ENCODE measurements around the gene SPOCK1. TPM values are rescaled to one million over a fixed set of nuclear protein-coding genes. Genes with fewer than 3 reads are reported as not detected.

The SPOCK1 gene
- polyA plus RNA-seq, 4 donors = 8.9 to 11.3 (median 9.8) TPM

DNA sequence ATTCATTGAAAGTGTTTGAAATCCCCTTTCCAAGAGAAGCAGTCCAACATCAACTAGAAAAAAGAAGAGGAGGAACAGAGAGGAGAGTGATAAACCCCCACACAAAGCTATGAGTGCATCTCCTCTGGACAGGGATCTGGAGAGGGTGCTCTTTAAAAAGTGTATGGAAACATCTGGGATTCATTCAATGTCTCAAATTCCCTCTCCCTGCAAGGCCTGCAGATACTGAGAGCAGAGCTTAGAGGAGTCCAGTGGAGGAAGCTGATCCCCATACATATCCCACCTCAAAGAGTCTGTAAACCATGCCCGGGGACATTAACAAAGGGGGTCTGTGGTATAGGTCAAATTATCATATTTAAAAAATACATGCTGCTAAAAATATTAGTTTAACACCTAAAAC, 2.2 kb downstream of the SPOCK1 start:
- no peak for DNase-seq (ENCODE audit: low read depth in 4 of 4, low spot score in 3 of 4)

DNA sequence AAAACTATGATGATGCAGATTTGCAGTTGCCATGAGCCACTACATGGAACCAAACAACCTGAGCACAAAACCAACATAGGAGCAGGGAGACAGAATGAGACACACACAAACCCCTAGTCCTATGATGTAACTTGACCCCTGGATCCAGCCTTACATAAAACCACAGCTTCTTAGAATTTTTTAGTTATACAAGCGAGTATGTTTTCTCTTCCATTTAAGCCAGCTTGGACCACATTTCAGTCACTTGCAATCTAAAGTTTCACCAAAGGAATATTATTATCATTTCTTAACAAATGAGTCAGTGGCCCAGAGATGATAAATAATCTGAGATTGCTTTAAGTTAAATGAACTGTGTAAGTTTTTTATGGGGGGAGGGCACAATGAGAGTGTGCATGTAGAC, 6.8 kb downstream of the SPOCK1 start:
- no peak for DNase-seq (ENCODE audit: low read depth in 4 of 4, low spot score in 3 of 4)

- DNase-seq (ENCODE audit: low read depth in 4 of 4, low spot score in 3 of 4) = no peak
Measured at GRCh38 chr5:137491121-137491520, 8.0 kb downstream of the SPOCK1 start.

GRCh38 chr5:137490591-137490990, 8.5 kb downstream of the SPOCK1 start:
- no peak for DNase-seq (ENCODE audit: low read depth in 4 of 4, low spot score in 3 of 4)

DNA sequence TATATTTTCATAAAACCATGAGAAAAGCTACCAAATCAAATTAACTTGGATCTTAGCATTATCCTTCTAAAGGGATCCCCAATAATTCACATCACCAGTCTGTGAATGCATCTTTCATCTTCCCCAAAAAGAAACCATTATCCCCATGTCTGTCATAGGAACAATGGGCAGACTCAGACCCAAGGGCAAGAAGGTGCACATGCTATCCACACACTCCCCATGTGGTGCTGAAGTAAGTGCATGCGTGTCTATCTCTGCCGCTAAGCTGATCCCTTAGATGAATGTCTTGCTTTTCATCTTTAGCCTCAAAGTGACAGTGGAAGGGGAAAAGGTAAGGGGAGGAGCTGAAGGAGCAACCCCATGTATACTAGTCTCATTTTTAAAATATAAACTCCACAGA, 10.2 kb downstream of the SPOCK1 start:
- DNase-seq (ENCODE audit: low read depth in 4 of 4, low spot score in 3 of 4) = no peak

DNA sequence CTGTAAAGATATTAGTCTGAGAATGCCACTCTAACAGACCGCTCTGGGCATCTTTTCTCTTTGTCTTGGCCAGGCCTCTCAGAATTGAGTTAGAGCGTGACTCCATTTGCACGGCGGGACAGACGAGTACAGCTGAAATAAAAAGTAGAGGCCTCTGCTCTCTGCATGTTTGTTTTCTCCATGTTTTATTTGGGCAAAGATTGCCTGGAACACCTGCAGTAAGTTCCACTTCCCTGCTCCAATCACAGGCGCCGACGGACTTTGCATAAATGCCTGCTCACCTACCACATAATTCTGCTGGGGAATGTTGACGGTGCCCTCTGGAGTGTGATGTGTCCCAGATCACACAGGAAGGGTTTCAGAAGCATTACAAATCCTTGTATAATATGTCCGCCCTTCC, 10.6 kb downstream of the SPOCK1 start:
- DNase-seq (ENCODE audit: low read depth in 4 of 4, low spot score in 3 of 4) = no peak

DNA sequence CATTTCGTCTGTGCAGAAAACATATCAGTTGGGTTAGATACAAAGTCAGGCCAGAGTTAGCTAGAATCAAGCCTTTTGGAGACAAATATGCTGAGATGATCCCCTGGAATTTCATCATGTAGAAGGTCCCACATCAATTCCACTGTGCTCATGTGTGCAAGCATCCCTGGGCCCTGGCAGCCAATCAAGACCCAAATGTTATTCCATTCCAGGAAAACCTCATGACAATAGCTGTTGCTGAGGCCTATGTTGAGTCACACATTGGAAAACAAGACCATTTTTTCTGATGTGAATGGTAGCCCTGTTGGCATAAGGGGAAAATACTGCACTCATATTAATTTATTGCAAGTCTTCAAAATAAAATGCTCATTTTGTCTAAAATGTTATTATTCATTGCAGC, 11.5 kb downstream of the SPOCK1 start:
- DNase-seq (ENCODE audit: low read depth in 4 of 4, low spot score in 3 of 4) = no peak

- DNase-seq (ENCODE audit: low read depth in 4 of 4, low spot score in 3 of 4) = no peak
Measured at GRCh38 chr5:137486707-137487106, 12.4 kb downstream of the SPOCK1 start.

DNA sequence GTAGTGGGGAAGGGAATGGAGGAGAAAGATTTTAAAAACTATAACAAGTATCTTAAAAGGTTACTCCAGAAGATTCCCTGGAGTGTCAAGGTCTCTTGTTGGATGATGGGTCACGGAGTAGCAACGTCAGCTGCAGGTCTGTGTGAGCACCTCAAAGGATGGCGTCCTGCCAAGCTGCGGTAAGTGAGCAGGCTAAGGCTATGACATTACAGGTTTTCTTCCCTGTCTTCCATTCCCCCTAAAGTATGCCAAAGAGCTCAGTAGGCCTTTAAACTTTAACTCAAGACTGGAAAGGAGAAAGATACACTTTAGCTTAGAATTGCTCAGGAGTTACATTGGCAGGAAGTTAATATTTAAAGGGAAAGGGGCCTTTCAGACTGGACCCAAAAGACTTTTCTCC, 17.5 kb downstream of the SPOCK1 start:
- no peak for DNase-seq (ENCODE audit: low read depth in 4 of 4, low spot score in 3 of 4)

DNA sequence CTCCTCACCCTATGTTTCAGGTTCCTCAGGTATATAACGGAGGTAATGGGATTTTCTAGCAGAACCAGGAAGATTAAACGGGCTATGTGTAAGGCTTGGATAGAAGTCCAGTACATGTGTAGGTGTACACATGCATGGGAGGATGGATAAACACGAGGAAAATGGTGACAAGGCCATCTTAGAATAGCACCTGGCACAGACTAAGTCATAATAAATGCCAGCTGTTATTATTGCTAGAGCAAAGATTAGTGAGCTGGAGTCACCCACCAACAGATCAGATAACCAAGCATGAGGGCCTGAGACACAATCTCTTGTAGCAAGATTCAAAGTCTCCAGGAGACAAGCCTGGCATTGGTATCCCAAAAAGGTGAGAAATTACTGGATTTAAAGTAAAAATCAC, 21.1 kb downstream of the SPOCK1 start:
- no peak for DNase-seq (ENCODE audit: low read depth in 4 of 4, low spot score in 3 of 4)

- DNase-seq (ENCODE audit: low read depth in 4 of 4, low spot score in 3 of 4) = no peak
Measured at GRCh38 chr5:137470921-137471220, 28.3 kb downstream of the SPOCK1 start.

- no peak for DNase-seq (ENCODE audit: low read depth in 4 of 4, low spot score in 3 of 4)
Measured at GRCh38 chr5:137470111-137470920, 28.8 kb downstream of the SPOCK1 start.

- DNase-seq (ENCODE audit: low read depth in 4 of 4, low spot score in 3 of 4) = no peak
Measured at GRCh38 chr5:137466889-137467288, 32.2 kb downstream of the SPOCK1 start.

DNA sequence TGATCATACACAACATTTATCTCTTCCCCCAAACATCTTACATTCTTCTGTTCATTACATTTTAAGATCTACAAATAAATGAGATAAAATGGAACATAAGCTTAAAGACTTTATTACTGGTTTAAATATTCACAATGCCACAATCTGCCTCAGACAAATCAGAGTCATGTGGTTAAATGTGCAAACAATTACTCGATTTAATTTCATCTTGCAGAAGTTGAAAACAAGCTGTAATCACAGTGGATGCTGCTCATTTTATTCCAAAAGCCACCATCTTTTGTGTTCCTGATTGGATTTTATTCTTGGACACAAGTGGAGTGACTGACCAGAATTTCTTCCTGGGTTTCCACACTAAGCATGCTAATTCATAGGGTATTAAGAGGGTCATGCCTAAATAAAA, 33.2 kb downstream of the SPOCK1 start:
- no peak for DNase-seq (ENCODE audit: low read depth in 4 of 4, low spot score in 3 of 4)

DNA sequence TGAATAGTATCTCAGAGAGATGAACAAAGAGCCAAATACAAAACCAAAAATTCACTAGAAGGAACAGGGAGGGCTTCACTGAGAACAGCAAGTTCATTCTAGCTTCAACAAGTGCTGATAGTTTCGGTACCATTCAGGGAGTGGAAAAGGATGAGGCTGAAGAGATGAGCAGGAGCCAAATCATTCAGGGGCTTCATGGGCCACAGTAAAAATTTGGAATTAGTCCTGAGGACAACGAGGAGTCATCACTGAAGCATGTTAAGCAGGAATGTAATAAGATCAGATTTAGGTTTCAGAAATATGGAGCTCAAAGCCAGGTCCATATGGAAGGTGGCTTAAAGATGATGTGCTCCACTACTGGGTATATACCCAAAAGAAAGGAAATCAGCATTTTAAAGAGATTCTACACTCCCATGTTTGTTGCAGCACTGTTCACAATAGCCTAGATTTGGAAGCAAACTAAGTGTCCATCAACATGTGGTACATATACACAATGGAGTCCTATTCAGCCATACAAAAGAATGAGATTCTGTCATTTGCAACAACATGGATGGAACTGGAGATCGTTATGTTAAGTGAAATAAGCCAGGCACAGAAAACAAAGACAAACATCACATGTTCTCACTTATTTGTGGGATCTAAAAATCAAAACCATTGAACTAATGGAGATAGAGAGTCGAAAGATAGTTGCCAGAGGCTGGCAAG, 36.2 kb downstream of the SPOCK1 start:
- DNase-seq (ENCODE audit: low read depth in 4 of 4, low spot score in 3 of 4) = no peak

GRCh38 chr5:137462265-137462590, 36.9 kb downstream of the SPOCK1 start:
- no peak for DNase-seq (ENCODE audit: low read depth in 4 of 4, low spot score in 3 of 4)

DNA sequence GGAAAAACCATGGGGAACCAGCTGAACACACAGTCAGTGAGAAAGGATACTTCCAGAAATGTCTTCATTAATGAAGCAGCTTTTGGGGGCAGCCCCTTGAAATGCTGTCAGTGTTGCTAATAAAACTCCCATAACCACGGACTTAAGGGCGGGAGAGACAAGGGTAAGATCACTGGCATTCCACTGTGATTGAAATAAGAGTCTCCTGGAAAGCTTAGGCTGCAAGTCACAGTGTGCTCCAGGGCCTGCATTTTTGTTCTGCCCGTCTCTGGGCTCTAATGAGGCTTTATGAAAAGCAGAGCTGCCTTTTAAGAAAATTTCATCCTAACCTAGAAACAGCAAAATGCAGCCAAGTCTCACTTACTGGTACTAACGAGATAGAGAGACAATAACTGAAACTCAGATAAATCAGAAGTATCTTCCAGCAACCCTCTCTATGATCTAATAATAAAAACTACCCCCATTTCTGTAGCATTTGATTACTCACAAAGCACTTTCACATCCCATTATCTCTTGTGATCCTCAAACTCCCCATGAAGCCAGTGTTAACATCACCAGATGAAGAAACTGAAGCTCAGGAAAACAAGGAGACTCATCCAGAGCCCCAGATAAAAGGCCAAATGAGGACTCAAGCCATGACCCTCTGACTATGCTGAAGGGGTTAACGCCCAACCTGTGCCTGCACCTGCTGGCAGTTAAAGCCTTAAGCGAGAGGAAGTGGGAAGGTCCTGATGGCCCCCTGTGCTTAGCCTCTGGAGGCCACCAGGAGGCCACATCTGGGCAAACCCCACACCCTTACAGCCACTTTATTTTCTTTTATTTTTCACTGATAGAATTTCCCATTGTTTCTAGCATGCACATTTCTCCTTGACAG, 37.5 kb downstream of the SPOCK1 start:
- DNase-seq (ENCODE audit: low read depth in 4 of 4, low spot score in 3 of 4) = no peak

DNA sequence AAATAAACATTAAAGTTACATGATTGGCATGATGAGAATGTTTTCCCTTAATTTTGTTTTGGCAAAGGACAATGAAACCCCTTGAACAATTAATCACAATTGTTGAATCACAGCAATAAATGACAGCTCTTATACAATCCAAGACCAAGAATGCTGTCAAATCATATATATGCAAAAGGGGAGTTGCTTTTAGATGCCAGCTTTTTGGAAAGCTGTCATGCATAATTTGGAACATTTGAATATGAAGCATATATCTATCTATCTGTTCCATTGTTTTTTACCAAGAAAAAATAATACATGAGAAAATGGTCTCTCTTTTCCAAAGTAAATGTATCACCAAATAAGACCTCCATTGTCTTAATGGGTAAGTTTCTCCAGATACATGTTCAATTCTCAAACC, 44.5 kb downstream of the SPOCK1 start:
- DNase-seq (ENCODE audit: low read depth in 4 of 4, low spot score in 3 of 4) = no peak

GRCh38 chr5:137453483-137454080, 45.5 kb downstream of the SPOCK1 start:
- DNase-seq (ENCODE audit: low read depth in 4 of 4, low spot score in 3 of 4) = peak; percentile 48 to 64 (median 56)

DNA sequence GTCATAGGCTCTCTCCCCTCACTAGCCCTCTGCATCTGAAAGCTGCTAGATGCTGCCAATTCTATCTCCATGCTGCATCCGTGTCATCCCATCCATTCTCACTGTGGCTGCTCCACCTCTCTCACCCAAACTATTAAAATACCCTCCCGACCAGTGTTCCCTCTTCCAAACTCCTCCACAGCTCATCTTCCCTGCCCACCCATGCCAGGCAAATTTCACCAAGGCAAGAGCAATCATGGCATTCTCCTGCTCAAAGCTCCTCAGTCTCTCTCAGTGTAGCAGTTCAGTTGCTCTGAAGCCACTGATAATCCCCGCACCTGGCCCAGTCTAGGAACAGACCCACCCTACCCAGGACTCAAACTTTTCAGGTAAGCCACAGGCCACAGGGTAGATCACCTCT, 48.4 kb downstream of the SPOCK1 start:
- no peak for DNase-seq (ENCODE audit: low read depth in 4 of 4, low spot score in 3 of 4)

DNA sequence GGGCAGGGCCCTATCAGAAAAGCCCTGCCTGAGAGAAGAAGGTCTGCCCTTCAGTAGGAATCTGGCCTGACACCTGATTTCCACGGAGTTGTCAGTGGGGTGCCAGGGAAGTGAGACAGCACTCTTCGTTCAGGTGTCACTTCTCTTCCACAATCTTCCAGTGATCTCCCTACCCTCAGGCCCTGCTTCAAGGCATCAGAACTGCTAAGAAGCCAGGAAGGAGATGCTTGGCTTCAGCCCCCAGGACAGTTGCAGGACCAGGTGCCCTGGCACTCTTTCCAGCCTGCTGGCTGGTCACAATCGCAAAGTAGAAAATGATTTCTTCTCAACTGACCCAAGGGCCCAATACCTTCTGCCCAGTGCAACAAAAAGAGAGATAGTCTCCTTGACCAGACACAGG, 50.3 kb downstream of the SPOCK1 start:
- no peak for DNase-seq (ENCODE audit: low read depth in 4 of 4, low spot score in 3 of 4)
